Cardiac septum (tissue), 1 donor: ENCODE measurements around the gene MTM1. TPM values are rescaled to one million over a fixed set of nuclear protein-coding genes. Genes with fewer than 3 reads are reported as not detected.

Source experiments
- DNase-seq: peaks from one replicate; pipeline ENCODE4 v3.0.0-alpha.2; 2020; ENCODE audit warnings: low spot score
- intact Hi-C: fragments of 100-400 bp; cut with DNase I; formaldehyde crosslinking; loops from one replicate; pipeline ENCODE4 v1.14.0; 2022
- total RNA-seq: library from RNA; stranded (reverse); fragmentation: NEBNext Ultra II Directional; extraction: Animal tissue kit (Norgen Biotek cat#: 25700); gene quantifications from one replicate; pipeline ENCODE4 v1.2.1, GENCODE V29; 2021
- donor health status: DM: no; HTN: no; CAD: no.

The MTM1 gene
- total RNA-seq, 1 donor from 2014 or later, result 9.5 TPM

- intact Hi-C loops, result no loop called here
- no peak for DNase-seq
These were observed 75.5 kb downstream of the MTM1 start for GRCh38 chrX:150643958-150644357.

- no peak for DNase-seq
- intact Hi-C loops, result no loop called here
These were observed 76.0 kb downstream of the MTM1 start for GRCh38 chrX:150644422-150644821.

- DNase-seq, result no peak
- intact Hi-C loops, result no loop called here
These were observed 78.9 kb downstream of the MTM1 start for GRCh38 chrX:150647331-150647730.

GRCh38 chrX:150648296-150648940, 80.0 kb downstream of the MTM1 start:
- DNase-seq, result no peak
- intact Hi-C loops, result no loop called here

- intact Hi-C loops, result no loop called here
- no peak for DNase-seq
These were observed 80.9 kb downstream of the MTM1 start for GRCh38 chrX:150649096-150649870.

GRCh38 chrX:150651906-150652305, 83.5 kb downstream of the MTM1 start:
- intact Hi-C loops, result no loop called here
- no peak for DNase-seq

- intact Hi-C loops, result no loop called here
- no peak for DNase-seq
These were observed 87.4 kb downstream of the MTM1 start for GRCh38 chrX:150655788-150656187.

- no peak for DNase-seq
These were observed 94.7 kb downstream of the MTM1 start for GRCh38 chrX:150663073-150663472.

GRCh38 chrX:150664290-150664689, 95.9 kb downstream of the MTM1 start:
- intact Hi-C loops, result no loop called here
- no peak for DNase-seq

More at GRCh38 chrX:150663073-150663472, 94.7 kb downstream of the MTM1 start:
- intact Hi-C loops, result no loop called here

- DNase-seq, result no peak
- intact Hi-C loops, result loop anchor here (5.0 kb wide), 1 partner anchor 709 kb away; no protein-coding TSS in a partner anchor
These were observed 107.8 kb downstream of the MTM1 start for GRCh38 chrX:150676221-150676620.

- intact Hi-C loops, result no loop called here
- DNase-seq, result no peak
These were observed 112.6 kb downstream of the MTM1 start for GRCh38 chrX:150680974-150681373.

GRCh38 chrX:150683112-150683511, 114.7 kb downstream of the MTM1 start:
- DNase-seq, result no peak
- intact Hi-C loops, result no loop called here

- intact Hi-C loops, result no loop called here
- no peak for DNase-seq
These were observed 115.2 kb downstream of the MTM1 start for GRCh38 chrX:150683536-150684146.

GRCh38 chrX:150688911-150689451, 120.6 kb downstream of the MTM1 start:
- DNase-seq, result no peak
- intact Hi-C loops, result no loop called here

GRCh38 chrX:150690126-150690525, 121.7 kb downstream of the MTM1 start:
- intact Hi-C loops, result no loop called here
- no peak for DNase-seq

GRCh38 chrX:150692296-150692695, 123.9 kb downstream of the MTM1 start:
- DNase-seq, result no peak
- intact Hi-C loops, result no loop called here

- intact Hi-C loops, result no loop called here
- DNase-seq, result no peak
These were observed 124.7 kb downstream of the MTM1 start, which contains the start of gene MTMR1 for GRCh38 chrX:150692831-150693724. Gene MTMR1, plus strand, starts transcription at chrX:150693396. Its CDS starts 135 bp downstream, at chrX:150693531.

GRCh38 chrX:150693725-150694574, 125.5 kb downstream of the MTM1 start:
- intact Hi-C loops, result no loop called here
- DNase-seq, result peak; percentile 80
